Sigmoid colon (tissue), 7 donors: ENCODE data around the gene BRF1. TPM values are rescaled to one million over a fixed set of nuclear protein-coding genes. Genes with fewer than 3 reads are reported as not detected.

Source experiments
- DNase-seq: peaks from one replicate; pipeline ENCODE4 v3.0.0-alpha.2; 2019
- H3K27ac ChIP-seq, 4 donors: fragments of 200-600 bp; sonication (generic); one replicate each; pipeline ENCODE4 v1.5.1; 2016 to 2019; ENCODE audit warnings: mild to moderate bottlenecking in 1 of 4
- H3K27me3 ChIP-seq, 3 donors: fragments of 200-600 bp; sonication (generic); one replicate each; pipeline ENCODE4 v1.5.1; 2019; ENCODE audit warnings: mild to moderate bottlenecking in 1 of 3
- H3K36me3 ChIP-seq, 4 donors: fragments of 200-600 bp; sonication (generic); one replicate each; pipeline ENCODE4 v1.5.1; 2016 to 2019
- H3K4me1 ChIP-seq, 4 donors: fragments of 200-600 bp; sonication (generic); one replicate each; pipeline ENCODE4 v1.5.1; 2017 to 2019
- H3K4me3 ChIP-seq, 4 donors: fragments of 200-600 bp; sonication (generic); one replicate each; pipeline ENCODE4 v1.5.1; 2017 to 2019; ENCODE audit warnings: mild to moderate bottlenecking in 2 of 4, moderate library complexity in 1 of 4
- H3K9me3 ChIP-seq, 4 donors: fragments of 200-600 bp in 3 of 4; sonication (generic) in 3 of 4; one replicate each; pipeline versions ENCODE4 v1.5.1 to v1.6.1; 2013 to 2019
- EP300 ChIP-seq, 4 donors: sonication (generic); formaldehyde crosslinking; IDR thresholded peaks; one replicate each; pipeline ENCODE4 v1.6.1; 2017; ENCODE audit warnings: antibody characterized with exemption in 4 of 4
- POLR2A ChIP-seq, 2 donors: fragments of 450-650 bp; IDR thresholded peaks; one replicate each; pipeline ENCODE4 v1.6.1; 2016; ENCODE audit warnings: antibody characterized with exemption in 2 of 2, mild to moderate bottlenecking in 2 of 2, moderate library complexity in 2 of 2
- POLR2AphosphoS5 ChIP-seq, 4 donors: sonication (generic); formaldehyde crosslinking; IDR thresholded peaks; one replicate each; pipeline ENCODE4 v1.6.1; 2017; ENCODE audit warnings: antibody characterized with exemption in 4 of 4
- WGBS, 2 donors: extraction: QIAGEN DNeasy Blood & Tissue Kit; methylation state at CpG; one replicate each; pipeline ENCODE4 v1.1.7; 2013; 5-methylcytosine and 5-hydroxymethylcytosine counted together
- intact Hi-C: fragments of 100-400 bp; cut with DNase I; formaldehyde crosslinking; loops from one replicate; pipeline ENCODE4 v1.15.1; 2023
- polyA plus RNA-seq, 3 donors: library from polyadenylated mRNA; stranded (reverse); fragments of 200-250 nt; gene quantifications; one replicate each; pipeline ENCODE4 v1.2.3, GENCODE V29; 2013
- total RNA-seq, 4 donors: library from RNA; depleted of rRNA; stranded (reverse); fragments of >200 nt; gene quantifications; one replicate each; pipeline ENCODE4 v1.1.0, GENCODE V29; 2016
- TF ChIP-seq, protein P1 (sequence below), 4 experiments: fragments of 450-650 bp in 3 of 4; fragments of 200-600 bp in 1 of 4; IDR thresholded peaks; one replicate each; pipeline ENCODE4 v1.5.1; 2016 to 2019; ENCODE audit warnings: antibody characterized with exemption in 4 of 4, mild to moderate bottlenecking in 3 of 4, moderate library complexity in 2 of 4
- donor health status: healthy with polysubstance abuse.
- donor health status: Bipolar disorder and iron deficiency.
- donor health status: healthy.

BRF1 gene
- total and polyA plus RNA-seq, 7 donors, result 9.0 to 39.2 (median 23.7) TPM

DNA sequence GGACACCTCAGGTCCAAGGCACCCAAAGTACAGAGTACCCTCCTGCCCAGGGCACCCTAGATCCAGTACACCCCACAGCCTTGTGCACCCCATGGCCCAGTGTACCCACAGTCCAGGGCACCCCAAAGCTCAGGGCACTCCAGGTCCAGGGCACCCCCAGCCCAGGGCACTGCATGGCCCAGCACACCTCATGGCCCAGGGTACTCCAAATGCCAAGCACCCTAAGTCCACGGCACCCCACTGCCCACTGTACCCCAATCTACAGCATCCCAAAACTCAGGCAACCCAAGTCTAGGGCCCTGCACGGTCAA, 138.2 kb downstream of the BRF1 start:
- peaks cover 0 to 33% (median 16%) of the 10 kb centered on the region in 3 donors for H3K27me3 ChIP-seq
- no peaks in the 10 kb centered on the region for H3K36me3 ChIP-seq
- no peak overlapping the region for H3K27ac ChIP-seq
- H3K4me3 ChIP-seq, result no peak overlapping the region
- intact Hi-C loops, result no loop called here
- 93 to 96% methylated on average over 2 of the region's 2 CpGs for WGBS, 2 donors
- DNase-seq, result no peak
- H3K9me3 ChIP-seq, result no peaks in the 10 kb centered on the region
- peaks cover 0 to 8% (median 5%) of the 10 kb centered on the region in 4 donors for H3K4me1 ChIP-seq
- TF ChIP-seq EP300 (IDR thresholded peaks at IDR 0.05) (no peak), POLR2AphosphoS5 (IDR thresholded peaks at IDR 0.05) (no peak), POLR2A (IDR thresholded peaks at IDR 0.05) (no peak)
- TF ChIP-seq, protein P1, sequence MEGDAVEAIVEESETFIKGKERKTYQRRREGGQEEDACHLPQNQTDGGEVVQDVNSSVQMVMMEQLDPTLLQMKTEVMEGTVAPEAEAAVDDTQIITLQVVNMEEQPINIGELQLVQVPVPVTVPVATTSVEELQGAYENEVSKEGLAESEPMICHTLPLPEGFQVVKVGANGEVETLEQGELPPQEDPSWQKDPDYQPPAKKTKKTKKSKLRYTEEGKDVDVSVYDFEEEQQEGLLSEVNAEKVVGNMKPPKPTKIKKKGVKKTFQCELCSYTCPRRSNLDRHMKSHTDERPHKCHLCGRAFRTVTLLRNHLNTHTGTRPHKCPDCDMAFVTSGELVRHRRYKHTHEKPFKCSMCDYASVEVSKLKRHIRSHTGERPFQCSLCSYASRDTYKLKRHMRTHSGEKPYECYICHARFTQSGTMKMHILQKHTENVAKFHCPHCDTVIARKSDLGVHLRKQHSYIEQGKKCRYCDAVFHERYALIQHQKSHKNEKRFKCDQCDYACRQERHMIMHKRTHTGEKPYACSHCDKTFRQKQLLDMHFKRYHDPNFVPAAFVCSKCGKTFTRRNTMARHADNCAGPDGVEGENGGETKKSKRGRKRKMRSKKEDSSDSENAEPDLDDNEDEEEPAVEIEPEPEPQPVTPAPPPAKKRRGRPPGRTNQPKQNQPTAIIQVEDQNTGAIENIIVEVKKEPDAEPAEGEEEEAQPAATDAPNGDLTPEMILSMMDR (IDR thresholded peaks at IDR 0.05), result no peak

DNA sequence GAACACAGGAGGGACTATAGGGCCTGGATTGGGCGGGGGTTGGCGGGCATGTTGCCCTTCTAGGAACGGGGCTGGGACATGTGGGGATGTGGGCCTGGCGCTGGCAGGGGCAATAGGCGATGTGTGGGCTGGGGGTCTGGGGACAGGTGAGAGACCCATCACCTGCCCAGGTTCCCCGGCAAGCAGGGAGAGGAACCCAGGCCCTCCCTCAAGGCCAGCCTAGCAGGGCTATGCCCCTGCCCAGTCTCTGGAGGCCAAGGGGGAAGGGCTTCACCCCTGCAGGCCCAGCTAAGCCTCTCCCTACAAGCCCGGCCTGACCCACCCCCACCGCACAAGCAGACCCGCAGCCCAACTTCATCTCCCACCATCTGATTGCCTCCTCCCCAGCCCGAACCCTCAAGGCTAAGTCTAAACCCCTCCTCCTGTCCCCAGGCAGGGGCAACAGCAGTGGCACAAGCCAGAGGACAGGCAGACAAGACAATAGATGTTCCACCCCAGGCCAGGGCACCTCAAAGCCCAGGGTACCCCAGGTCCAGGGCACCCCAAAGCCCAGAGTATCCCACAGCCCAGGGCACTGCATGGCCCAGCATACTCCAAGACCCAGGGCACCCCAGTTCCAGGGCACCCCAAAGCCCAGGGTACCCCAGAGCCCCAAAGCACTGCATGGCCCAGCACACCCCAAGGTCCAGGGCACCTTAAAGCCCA, 138.7 kb downstream of the BRF1 start:
- intact Hi-C loops, result no loop called here
- H3K27ac ChIP-seq, result no peak overlapping the region
- H3K9me3 ChIP-seq, result no peaks in the 10 kb centered on the region
- no peak overlapping the region for H3K4me3 ChIP-seq
- no peak for DNase-seq
- H3K27me3 ChIP-seq, result peaks cover 0 to 28% (median 12%) of the 10 kb centered on the region in 3 donors
- no peak for TF ChIP-seq POLR2AphosphoS5 (IDR thresholded peaks at IDR 0.05)
- TF ChIP-seq EP300 (IDR thresholded peaks at IDR 0.05), result no peak
- TF ChIP-seq, protein P1 (IDR thresholded peaks at IDR 0.05), result no peak
- no peak for TF ChIP-seq POLR2A (IDR thresholded peaks at IDR 0.05)
- H3K36me3 ChIP-seq, result no peaks in the 10 kb centered on the region
- H3K4me1 ChIP-seq, result peaks cover 0 to 3% (median 2%) of the 10 kb centered on the region in 4 donors
- 88 to 92% methylated on average over 10 of the region's 10 CpGs for WGBS, 2 donors

DNA sequence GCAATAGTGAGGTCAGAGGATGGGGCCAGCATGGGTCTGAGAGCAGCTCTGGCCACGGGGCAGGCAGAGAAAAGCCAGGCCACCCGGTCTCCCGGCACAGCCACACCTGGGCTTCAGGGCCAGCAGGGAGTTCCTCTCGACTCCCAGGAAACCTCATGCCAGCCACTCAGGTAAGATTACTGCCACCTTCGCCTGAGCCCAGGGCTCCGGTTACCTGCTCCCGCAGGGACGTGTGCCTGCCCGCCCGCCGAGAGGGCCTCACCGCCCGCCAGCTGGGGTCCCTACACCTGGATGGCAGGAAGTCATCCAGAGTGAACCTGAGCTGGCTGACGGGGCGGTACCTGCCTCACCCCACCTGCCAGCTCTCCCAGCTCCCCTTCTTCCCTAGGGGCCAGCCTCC, 139.5 kb downstream of the BRF1 start:
- 64 to 78% methylated on average over 15 of the region's 15 CpGs for WGBS, 2 donors
- no peak for DNase-seq
- no peaks in the 10 kb centered on the region for H3K9me3 ChIP-seq
- no peak overlapping the region for H3K4me3 ChIP-seq
- peaks cover 0 to 20% (median 4%) of the 10 kb centered on the region in 3 donors for H3K27me3 ChIP-seq
- no peak overlapping the region for H3K27ac ChIP-seq
- intact Hi-C loops, result no loop called here
- TF ChIP-seq EP300 (IDR thresholded peaks at IDR 0.05) (no peak), POLR2A (IDR thresholded peaks at IDR 0.05) (no peak), POLR2AphosphoS5 (IDR thresholded peaks at IDR 0.05) (no peak)
- TF ChIP-seq, protein P1 (IDR thresholded peaks at IDR 0.05), result no peak
- H3K36me3 ChIP-seq, result no peaks in the 10 kb centered on the region
- H3K4me1 ChIP-seq, result no peaks in the 10 kb centered on the region

DNA sequence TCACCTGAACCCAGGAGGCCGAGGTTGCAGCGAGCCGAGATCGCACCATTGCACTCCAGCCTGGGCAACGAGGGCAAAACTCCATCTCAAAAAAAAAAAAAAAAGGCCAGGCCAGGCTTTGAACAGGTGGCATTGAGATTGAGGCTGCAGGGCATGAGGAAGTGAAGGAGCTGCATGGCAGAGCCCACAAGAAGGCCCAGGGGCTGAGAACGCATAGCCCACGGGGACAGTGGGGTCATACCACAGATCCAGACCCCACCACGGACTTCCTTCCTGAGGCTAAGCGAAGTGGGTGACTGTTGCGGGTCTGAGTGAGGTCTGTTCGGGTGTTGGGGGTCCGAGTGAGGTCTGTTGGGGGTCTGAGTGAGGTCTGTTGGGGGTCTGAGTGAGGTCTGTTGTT, 140.0 kb downstream of the BRF1 start:
- DNase-seq, result no peak
- H3K27me3 ChIP-seq, result peaks cover 0 to 15% (median 0%) of the 10 kb centered on the region in 3 donors
- no peak overlapping the region for H3K27ac ChIP-seq
- no peaks in the 10 kb centered on the region for H3K9me3 ChIP-seq
- TF ChIP-seq POLR2A (IDR thresholded peaks at IDR 0.05) (no peak), POLR2AphosphoS5 (IDR thresholded peaks at IDR 0.05) (no peak), EP300 (IDR thresholded peaks at IDR 0.05) (no peak)
- TF ChIP-seq, protein P1 (IDR thresholded peaks at IDR 0.05), result no peak
- no peak overlapping the region for H3K4me3 ChIP-seq
- no peaks in the 10 kb centered on the region for H3K4me1 ChIP-seq
- WGBS, 2 donors, result 63 to 83% methylated on average over 12 of the region's 12 CpGs
- intact Hi-C loops, result no loop called here
- no peaks in the 10 kb centered on the region for H3K36me3 ChIP-seq

DNA sequence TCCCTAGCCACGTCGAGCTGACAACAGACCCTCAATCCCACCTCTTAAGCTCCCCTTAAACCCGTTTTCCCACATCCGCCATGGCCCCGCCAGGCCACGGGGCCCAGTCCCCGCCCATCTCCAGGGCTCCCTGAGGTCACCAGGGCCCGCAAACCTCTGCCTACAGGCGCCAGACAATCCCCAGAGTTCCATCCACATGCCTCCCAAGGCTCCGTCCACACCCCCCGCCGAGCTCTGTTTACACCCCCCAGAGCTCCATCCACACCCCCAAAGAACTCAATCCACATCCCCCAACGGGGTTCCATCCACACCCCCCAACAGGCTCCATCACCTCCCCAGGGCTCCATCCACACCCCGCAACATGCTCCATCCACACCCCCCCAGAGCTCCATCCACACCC, 141.5 kb downstream of the BRF1 start:
- WGBS, 2 donors, result 83 to 84% methylated on average over 14 of the region's 14 CpGs
- H3K9me3 ChIP-seq, result no peaks in the 10 kb centered on the region
- TF ChIP-seq, protein P1 (IDR thresholded peaks at IDR 0.05), result no peak
- no peak for TF ChIP-seq EP300 (IDR thresholded peaks at IDR 0.05)
- no peak for TF ChIP-seq POLR2A (IDR thresholded peaks at IDR 0.05)
- no peak for TF ChIP-seq POLR2AphosphoS5 (IDR thresholded peaks at IDR 0.05)
- intact Hi-C loops, result no loop called here
- H3K4me1 ChIP-seq, result no peaks in the 10 kb centered on the region
- no peaks in the 10 kb centered on the region for H3K36me3 ChIP-seq
- H3K27ac ChIP-seq, result no peak overlapping the region
- no peak overlapping the region for H3K4me3 ChIP-seq
- H3K27me3 ChIP-seq, result peaks cover 0 to under 1% (median 0%) of the 10 kb centered on the region in 3 donors
- DNase-seq, result no peak
